AG04449 (cell line): ENCODE results near the gene ZNF205.

Experiments
- CTCF ChIA-PET: fragments of 350-600 bp; formaldehyde crosslinking; extraction: SDS; loops from one replicate; lab custom pipeline; 2021; ENCODE audit warnings: antibody characterized with exemption; lab: Yijun Ruan, JAX
- POLR2A ChIA-PET: fragments of 400-600, 350-600 bp; formaldehyde crosslinking; extraction: SDS; loops from one replicate; lab custom pipeline; 2020; ENCODE audit warnings: antibody characterized with exemption, inconsistent platforms; lab: Yijun Ruan, JAX
- DNase-seq: peaks from one replicate; pipeline ENCODE4 v3.0.0-alpha.2; 2010; ENCODE audit warnings: low read depth, low spot score
- H3K4me3 ChIP-seq: 2 replicates; pipeline ENCODE4 v1.5.1; 2011; ENCODE audit warnings: low read depth, mild to moderate bottlenecking, control low read depth, low read length
- CTCF ChIP-seq: IDR thresholded peaks from one replicate; pipeline ENCODE4 v1.5.1; 2011; ENCODE audit warnings: mild to moderate bottlenecking, moderate library complexity, low read length, control low read depth, inconsistent platforms; ENCODE audit not compliant: insufficient read depth; ENCODE audit errors: missing control alignments

Gene ZNF205

GRCh38 chr16:3141781-3142311 is 29.5 kb downstream of the ZNF205 start:
- DNase-seq: no peak
- CTCF ChIA-PET: interaction anchor here (14.9 kb wide), 1 partner anchor 6 kb away, joined by 206 read pairs; no protein-coding TSS in a partner anchor
- H3K4me3 ChIP-seq: no peak overlapping the region
- POLR2A ChIA-PET: no interaction called here
- no peak for TF ChIP-seq CTCF

GRCh38 chr16:3142327-3142726 is 29.9 kb downstream of the ZNF205 start:
- POLR2A ChIA-PET: no interaction called here
- TF ChIP-seq CTCF: no peak
- H3K4me3 ChIP-seq: no peak overlapping the region
- DNase-seq: no peak
- CTCF ChIA-PET: no interaction called here

- POLR2A ChIA-PET: no interaction called here
- H3K4me3 ChIP-seq: no peak overlapping the region
- no peak for DNase-seq
- TF ChIP-seq CTCF: no peak
- CTCF ChIA-PET: interaction anchor here (10.3 kb wide), 1 partner anchor 8 kb away, joined by 206 read pairs; the partner anchor contains the start of gene ZNF213
Observed at GRCh38 chr16:3142770-3143169, 30.4 kb downstream of the ZNF205 start.

GRCh38 chr16:3143189-3143588 is 30.8 kb downstream of the ZNF205 start:
- CTCF ChIA-PET: interaction anchor here (10.3 kb wide), 1 partner anchor 9 kb away, joined by 206 read pairs; the partner anchor contains the start of gene ZNF213
- no peak for TF ChIP-seq CTCF
- POLR2A ChIA-PET: interaction anchor here (1.0 kb wide), 1 partner anchor 8 kb away, joined by 3 read pairs; the partner anchor contains the start of gene ZNF213
- no peak for DNase-seq
- no peak overlapping the region for H3K4me3 ChIP-seq

- POLR2A ChIA-PET: interaction anchor here (1.0 kb wide), 1 partner anchor 9 kb away, joined by 3 read pairs; the partner anchor contains the start of gene ZNF213
- DNase-seq: no peak
- CTCF ChIA-PET: interaction anchor here (10.3 kb wide), 1 partner anchor 9 kb away, joined by 206 read pairs; the partner anchor contains the start of gene ZNF213
- no peak overlapping the region for H3K4me3 ChIP-seq
- TF ChIP-seq CTCF: no peak
Observed at GRCh38 chr16:3143598-3144320, 31.4 kb downstream of the ZNF205 start.
